SK-N-SH (cell line): ENCODE measurements around the gene NUDCD3. TPM values are rescaled to one million over a fixed set of nuclear protein-coding genes. Genes with fewer than 3 reads are reported as not detected.

Source experiments
- CTCF ChIA-PET: fragments of 300-600, 350-600 bp; formaldehyde crosslinking; extraction: SDS; loops from one replicate; lab custom pipeline; 2021; lab: Yijun Ruan, JAX
- POLR2A ChIA-PET: fragments of 350-600 bp; sonication (Branson Sonifier 250); formaldehyde crosslinking; extraction: SDS; loops from one replicate; lab custom pipeline; 2020; ENCODE audit warnings: antibody characterized with exemption, inconsistent platforms; lab: Yijun Ruan, JAX
- DNase-seq: peaks from one replicate; pipeline ENCODE4 v3.0.0; 2012
- H2AFZ ChIP-seq: fragments of 200-600 bp; sonication (generic); 2 replicates; pipeline ENCODE4 v1.8.1; 2016; ENCODE audit warnings: antibody characterized with exemption, mild to moderate bottlenecking, low read depth
- H3F3A ChIP-seq: fragments of 200-600 bp; sonication (generic); replicated peaks from 2 replicates; pipeline ENCODE3; 2016; ENCODE audit warnings: antibody characterized with exemption, mild to moderate bottlenecking; ENCODE audit not compliant: insufficient read depth
- H3K27ac ChIP-seq, 2 experiments: fragments of 200-500 bp in 1 of 2; fragments of 200-600 bp in 1 of 2; sonication (Bioruptor generic) in 1 of 2; sonication (generic), shearing (Covaris generic) in 1 of 2; 2 replicates each; pipeline versions ENCODE4 v1.5.1 to v1.6.1; 2014 to 2016; ENCODE audit warnings: low read depth in 2 of 2, inconsistent platforms in 1 of 2, low read length in 1 of 2, mild to moderate bottlenecking in 1 of 2, mixed read lengths in 1 of 2
- H3K27me3 ChIP-seq: fragments of 200-600 bp; sonication (generic), shearing (Covaris generic); 2 replicates; pipeline ENCODE4 v1.6.1; 2016; ENCODE audit warnings: mixed run types; ENCODE audit not compliant: insufficient read depth
- H3K36me3 ChIP-seq, 2 experiments: fragments of 200-500 bp in 1 of 2; fragments of 200-600 bp in 1 of 2; sonication (Bioruptor generic) in 1 of 2; sonication (generic) in 1 of 2; replicated peaks in 1 of 2; 2 replicates each; pipeline versions ENCODE3 to v1.5.1; 2014 to 2016; ENCODE audit warnings: low read length in 1 of 2, mild to moderate bottlenecking in 1 of 2; ENCODE audit not compliant: insufficient read depth in 2 of 2, control insufficient read depth in 1 of 2
- H3K4me1 ChIP-seq, 2 experiments: fragments of 200-500 bp in 1 of 2; fragments of 200-600 bp in 1 of 2; sonication (Bioruptor generic) in 1 of 2; sonication (generic), shearing (Covaris generic) in 1 of 2; 2 replicates each; pipeline versions ENCODE4 v1.5.1 to v1.6.1; 2014 to 2016; ENCODE audit warnings: low read depth in 1 of 2, low read length in 1 of 2, mixed run types in 1 of 2; ENCODE audit not compliant: insufficient read depth in 2 of 2, control insufficient read depth in 1 of 2
- H3K4me2 ChIP-seq: fragments of 200-600 bp; sonication (generic), shearing (Covaris generic); 2 replicates; pipeline ENCODE4 v1.6.1; 2017; ENCODE audit warnings: mixed run types
- H3K4me3 ChIP-seq, 2 experiments: fragments of 200-500 bp in 1 of 2; fragments of 200-600 bp in 1 of 2; sonication (Bioruptor generic) in 1 of 2; sonication (generic), shearing (Covaris generic) in 1 of 2; 2 replicates each; pipeline versions ENCODE4 v1.5.1 to v1.8.1; 2014 to 2016; ENCODE audit warnings: low read depth in 2 of 2, inconsistent platforms in 1 of 2, low read length in 1 of 2, mild to moderate bottlenecking in 1 of 2, mixed read lengths in 1 of 2, moderate library complexity in 1 of 2
- H3K79me2 ChIP-seq: fragments of 200-600 bp; sonication (generic); 2 replicates; pipeline ENCODE4 v1.8.1; 2017; ENCODE audit warnings: mild to moderate bottlenecking; ENCODE audit not compliant: insufficient read depth
- H3K9ac ChIP-seq: fragments of 200-600 bp; sonication (generic); 2 replicates; pipeline ENCODE4 v1.6.1; 2017; ENCODE audit warnings: mixed run types
- H3K9me2 ChIP-seq: fragments of 200-600 bp; sonication (generic); 2 replicates; pipeline ENCODE4 v1.6.1; 2017; ENCODE audit warnings: mixed run types
- H3K9me3 ChIP-seq: fragments of 200-600 bp; sonication (generic); 2 replicates; pipeline ENCODE4 v1.6.1; 2017; ENCODE audit warnings: mixed run types, mild to moderate bottlenecking, moderate library complexity
- H4K20me1 ChIP-seq: fragments of 200-600 bp; sonication (generic); 2 replicates; pipeline ENCODE4 v1.6.1; 2017; ENCODE audit warnings: mild to moderate bottlenecking, mixed run types; ENCODE audit not compliant: insufficient read depth
- ELF1 ChIP-seq: IDR thresholded peaks from 2 replicates; pipeline ENCODE4 v1.4.0; 2012
- EZH2phosphoT487 ChIP-seq: fragments of 200-600 bp; sonication (generic); IDR thresholded peaks from 2 replicates; pipeline ENCODE4 v1.6.1; 2017; ENCODE audit warnings: low read depth, mixed run types, mild to moderate bottlenecking, antibody characterized with exemption, moderate library complexity, borderline replicate concordance
- FOSL2 ChIP-seq: IDR thresholded peaks from 2 replicates; pipeline ENCODE4 v1.4.0; 2012; ENCODE audit warnings: low read depth, mild to moderate bottlenecking, moderate library complexity, borderline replicate concordance
- GABPA ChIP-seq: IDR thresholded peaks from 2 replicates; pipeline ENCODE4 v1.4.0; 2012; ENCODE audit warnings: low read depth, mild to moderate bottlenecking
- GATA2 ChIP-seq: sonication (generic); formaldehyde crosslinking; IDR thresholded peaks from 2 replicates; pipeline ENCODE4 v1.5.0; 2020; ENCODE audit warnings: mild to moderate bottlenecking, missing genetic modification reagents
- MEF2A ChIP-seq: IDR thresholded peaks from 2 replicates; pipeline ENCODE4 v1.4.0; 2012; ENCODE audit warnings: low read depth, borderline replicate concordance
- MXI1 ChIP-seq: IDR thresholded peaks from 2 replicates; pipeline ENCODE4 v1.6.1; 2012; ENCODE audit warnings: mild to moderate bottlenecking, low read depth, low read length, improper control_type of control experiment
- NRF1 ChIP-seq: IDR thresholded peaks from 2 replicates; pipeline ENCODE4 v1.6.1; 2012; ENCODE audit warnings: low read depth, mild to moderate bottlenecking, low read length
- RAD21 ChIP-seq: IDR thresholded peaks from 2 replicates; pipeline ENCODE4 v1.6.1; 2012; ENCODE audit warnings: mild to moderate bottlenecking, low read length
- RFX5 ChIP-seq: IDR thresholded peaks from 2 replicates; pipeline ENCODE4 v1.6.1; 2012; ENCODE audit warnings: mild to moderate bottlenecking, improper control_type of control experiment, low read length
- RXRA ChIP-seq: IDR thresholded peaks from 2 replicates; pipeline ENCODE4 v1.4.0; 2012; ENCODE audit warnings: low read depth, mild to moderate bottlenecking, borderline replicate concordance
- TAF1 ChIP-seq: IDR thresholded peaks from 2 replicates; pipeline ENCODE4 v1.6.1; 2012; ENCODE audit warnings: low read depth, mild to moderate bottlenecking, low read length, moderate library complexity, borderline replicate concordance
- TCF12 ChIP-seq: IDR thresholded peaks from 2 replicates; pipeline ENCODE4 v1.4.0; 2012
- YY1 ChIP-seq: IDR thresholded peaks from 2 replicates; pipeline ENCODE4 v1.4.0; 2012; ENCODE audit warnings: low read depth, mild to moderate bottlenecking
- WGBS: methylation state at CpG from one replicate; pipeline ENCODE4 v1.1.6; 2017; ENCODE audit warnings: low lambda C conversion rate; 5-methylcytosine and 5-hydroxymethylcytosine counted together
- polyA plus RNA-seq, 3 experiments: library from polyadenylated mRNA; depleted of rRNA; stranded (reverse); fragments of >200 nt; gene quantifications; 2 replicates each; pipeline ENCODE4 v1.2.3, GENCODE V29; 2012
- TF ChIP-seq, protein P1 (sequence below): IDR thresholded peaks from 2 replicates; pipeline ENCODE4; 2012
- TF ChIP-seq, protein P2 (sequence below): fragments of 150-350 bp; IDR thresholded peaks from 2 replicates; pipeline ENCODE4 v1.6.1; 2016; ENCODE audit warnings: mild to moderate bottlenecking, low read depth, low read length

Gene NUDCD3
- polyA plus RNA-seq, 1 of the 3 experiments (the other 2 are of a cell fraction): 66.0 TPM

DNA sequence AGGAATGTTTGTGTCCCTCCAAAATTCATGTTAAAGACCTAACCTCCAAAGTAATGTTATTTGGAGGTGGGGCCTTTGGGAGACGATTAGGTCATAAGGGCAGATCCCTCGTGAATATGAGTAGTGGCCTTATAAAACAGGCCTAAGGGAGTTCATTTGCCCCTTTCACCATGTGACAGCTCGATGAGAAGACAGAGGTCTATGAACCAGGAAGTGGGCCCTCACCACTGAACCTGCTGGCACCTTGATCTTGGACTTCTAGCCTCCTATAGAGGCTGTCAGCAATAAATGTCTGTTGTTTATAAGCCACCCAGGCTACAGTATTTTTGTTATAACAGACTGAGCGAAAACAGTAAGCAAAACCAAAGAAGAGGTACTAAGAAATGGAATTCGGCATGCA is 14.1 kb downstream of the NUDCD3 start (continued):
- TF ChIP-seq GATA2 (CRISPR knock-in tag): no peak
- TF ChIP-seq RXRA: no peak

DNA sequence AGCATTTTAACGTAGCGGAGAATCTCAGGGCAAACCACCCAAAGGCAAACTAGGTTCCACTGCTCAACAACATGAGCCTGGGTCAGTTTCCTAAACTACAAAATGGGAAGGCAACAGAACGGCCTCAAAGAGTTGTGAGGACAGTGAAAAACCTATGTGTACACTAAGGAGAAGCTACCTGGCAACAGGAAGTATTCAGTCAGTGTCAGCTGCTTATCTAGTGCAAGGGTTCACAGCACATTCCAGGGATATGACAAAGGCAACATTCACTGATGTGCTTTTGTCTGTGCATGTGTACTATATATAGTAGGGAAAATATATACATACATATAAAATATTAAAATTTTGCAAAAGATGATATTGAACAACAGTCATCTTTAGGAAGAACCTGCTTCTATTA is 17.2 kb downstream of the NUDCD3 start:
- Histone ChIP-seq H4K20me1 (peaks cover 58% of the 10 kb centered on the region), H3F3A (peaks cover 29% of the 10 kb centered on the region), H3K27me3 (no peaks in the 10 kb centered on the region), H3K9ac (no peak overlapping the region; the same call in 1 of the 2 replicates), H3K27ac (peak overlapping the region; percentile 19 to 41; a peak in 2 of 4 replicates), H3K4me1 (peaks cover 24 to 29% of the 10 kb centered on the region in 2 experiments), H3K9me3 (no peaks in the 10 kb centered on the region), H3K9me2 (no peaks in the 10 kb centered on the region), H3K36me3 (peaks cover 59 to 74% of the 10 kb centered on the region in 2 experiments), H3K4me3 (no peak overlapping the region), H2AFZ (no peak overlapping the region), H3K79me2 (peaks cover 92% of the 10 kb centered on the region), H3K4me2 (no peak overlapping the region; the same call in 1 of the 2 replicates)
- CTCF ChIA-PET: interaction anchor here (1.0 to 1.8 kb wide), 3 partner anchors 92 to 233 kb away, joined by 4 to 7 read pairs (median 6); no protein-coding TSS in a partner anchor
- DNase-seq: no peak
- WGBS: 92% methylated on average over 3 of the region's 3 CpGs
- TF ChIP-seq, protein P1, sequence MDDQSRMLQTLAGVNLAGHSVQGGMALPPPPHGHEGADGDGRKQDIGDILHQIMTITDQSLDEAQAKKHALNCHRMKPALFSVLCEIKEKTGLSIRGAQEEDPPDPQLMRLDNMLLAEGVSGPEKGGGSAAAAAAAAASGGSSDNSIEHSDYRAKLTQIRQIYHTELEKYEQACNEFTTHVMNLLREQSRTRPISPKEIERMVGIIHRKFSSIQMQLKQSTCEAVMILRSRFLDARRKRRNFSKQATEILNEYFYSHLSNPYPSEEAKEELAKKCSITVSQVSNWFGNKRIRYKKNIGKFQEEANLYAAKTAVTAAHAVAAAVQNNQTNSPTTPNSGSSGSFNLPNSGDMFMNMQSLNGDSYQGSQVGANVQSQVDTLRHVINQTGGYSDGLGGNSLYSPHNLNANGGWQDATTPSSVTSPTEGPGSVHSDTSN: peak; percentile 54
- TF ChIP-seq TCF12 (peak; percentile 40), GABPA (no peak), FOSL2 (no peak), MXI1 (no peak), NRF1 (no peak), EZH2phosphoT487 (no peak), ELF1 (no peak), RXRA (no peak), MEF2A (peak; percentile 6; the same call in 1 of the 2 replicates), RAD21 (no peak), RFX5 (no peak)
- TF ChIP-seq, protein P2, sequence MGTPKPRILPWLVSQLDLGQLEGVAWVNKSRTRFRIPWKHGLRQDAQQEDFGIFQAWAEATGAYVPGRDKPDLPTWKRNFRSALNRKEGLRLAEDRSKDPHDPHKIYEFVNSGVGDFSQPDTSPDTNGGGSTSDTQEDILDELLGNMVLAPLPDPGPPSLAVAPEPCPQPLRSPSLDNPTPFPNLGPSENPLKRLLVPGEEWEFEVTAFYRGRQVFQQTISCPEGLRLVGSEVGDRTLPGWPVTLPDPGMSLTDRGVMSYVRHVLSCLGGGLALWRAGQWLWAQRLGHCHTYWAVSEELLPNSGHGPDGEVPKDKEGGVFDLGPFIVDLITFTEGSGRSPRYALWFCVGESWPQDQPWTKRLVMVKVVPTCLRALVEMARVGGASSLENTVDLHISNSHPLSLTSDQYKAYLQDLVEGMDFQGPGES: no peak
- POLR2A ChIA-PET: interaction anchor here (1.1 kb wide), 1 partner anchor 17 kb away, joined by 4 read pairs; the partner anchor contains the start of gene NUDCD3

DNA sequence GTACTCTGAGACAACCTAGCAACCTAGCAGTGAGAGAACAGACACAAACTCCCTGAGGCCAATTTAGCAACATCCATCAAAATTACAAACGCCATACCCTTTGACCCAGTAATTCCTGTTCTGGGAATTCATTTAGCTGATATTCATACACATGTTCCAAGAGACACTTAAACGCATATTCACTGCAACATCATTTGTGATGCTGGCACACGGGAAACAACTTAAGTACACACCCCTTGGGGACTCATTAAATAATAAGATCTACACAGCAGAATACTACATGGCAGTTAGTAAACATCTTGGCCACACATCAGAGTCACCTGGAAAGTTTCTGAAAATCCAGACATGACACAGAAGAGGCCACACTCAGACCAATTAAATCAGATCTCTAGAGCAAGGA is 17.6 kb downstream of the NUDCD3 start:
- ChIA-PET POLR2A (interaction anchor here (1.1 kb wide), 1 partner anchor 18 kb away, joined by 4 read pairs; the partner anchor contains the start of gene NUDCD3), CTCF (interaction anchor here (0.8 to 1.8 kb wide), 3 partner anchors 16 to 232 kb away, joined by 3 to 7 read pairs (median 6); no protein-coding TSS in a partner anchor)
- peaks cover 58% of the 10 kb centered on the region for H4K20me1 ChIP-seq
- peaks cover 59 to 78% of the 10 kb centered on the region in 2 experiments for H3K36me3 ChIP-seq
- no peaks in the 10 kb centered on the region for H3K27me3 ChIP-seq
- H3K27ac ChIP-seq: peak overlapping the region in 1 of 2 experiments; percentile 19; a peak in 2 of 4 replicates
- 87% methylated on average over 3 of the region's 3 CpGs for WGBS
- H3K9ac ChIP-seq: no peak overlapping the region
- H3F3A ChIP-seq: peaks cover 25% of the 10 kb centered on the region
- H3K4me1 ChIP-seq: peaks cover 24 to 29% of the 10 kb centered on the region in 2 experiments
- no peaks in the 10 kb centered on the region for H3K9me2 ChIP-seq
- H3K4me3 ChIP-seq: no peak overlapping the region
- no peak overlapping the region; the same call in 1 of the 2 replicates for H3K4me2 ChIP-seq
- no peak overlapping the region for H2AFZ ChIP-seq
- H3K79me2 ChIP-seq: peaks cover 92% of the 10 kb centered on the region
- TF ChIP-seq RAD21 (no peak), TAF1 (no peak), TCF12 (no peak), NRF1 (no peak), YY1 (no peak), MEF2A (no peak)
- TF ChIP-seq, protein P1: no peak
- DNase-seq: no peak
- no peaks in the 10 kb centered on the region for H3K9me3 ChIP-seq
